HG03457 (cell line): ENCODE measurements around the gene SRRM2.
A peak's percentile ranks its signal among the peaks of the same experiment; 100 is the strongest.

Experiments used
- ATAC-seq: cut with Tn5 transposase; IDR thresholded peaks from one replicate; pipeline ENCODE4 v1.9.1; 2021; ENCODE audit warnings: moderate number of reproducible peaks; ENCODE audit not compliant: unreplicated experiment

SRRM2 gene

GRCh38 chr16:2775765-2776499, 23.5 kb downstream of the SRRM2 start:
- no peak for ATAC-seq

- peak; percentile 25 for ATAC-seq
Measured at GRCh38 chr16:2776500-2777139, 24.2 kb downstream of the SRRM2 start.

- ATAC-seq: peak; percentile 45
Measured at GRCh38 chr16:2777231-2777902, 24.9 kb downstream of the SRRM2 start, which contains the start of gene ELOB. TSS of gene ELOB (minus strand) at chr16:2777280. CDS start at chr16:2777239, 41 bp downstream.

GRCh38 chr16:2777903-2778629, 25.6 kb downstream of the SRRM2 start:
- no peak for ATAC-seq

GRCh38 chr16:2778630-2778958, 26.2 kb downstream of the SRRM2 start:
- no peak for ATAC-seq

- ATAC-seq: no peak
Measured at GRCh38 chr16:2779151-2779920, 26.9 kb downstream of the SRRM2 start.

- no peak for ATAC-seq
Measured at GRCh38 chr16:2779978-2780898, 27.8 kb downstream of the SRRM2 start.

GRCh38 chr16:2782583-2783351, 30.3 kb downstream of the SRRM2 start:
- ATAC-seq: no peak

- ATAC-seq: no peak
Measured at GRCh38 chr16:2783581-2784357, 31.3 kb downstream of the SRRM2 start.

GRCh38 chr16:2784358-2785100, 32.1 kb downstream of the SRRM2 start:
- ATAC-seq: no peak

GRCh38 chr16:2785101-2785991, 32.9 kb downstream of the SRRM2 start:
- no peak for ATAC-seq

GRCh38 chr16:2786061-2786825, 33.8 kb downstream of the SRRM2 start:
- no peak for ATAC-seq

GRCh38 chr16:2786826-2787151, 34.4 kb downstream of the SRRM2 start:
- no peak for ATAC-seq

- no peak for ATAC-seq
Measured at GRCh38 chr16:2787406-2787805, 35.0 kb downstream of the SRRM2 start, which contains the start of gene PRSS33. TSS of gene PRSS33 (minus strand) at chr16:2787560. CDS start at chr16:2786547, 1,013 bp downstream.

GRCh38 chr16:2787961-2788360, 35.5 kb downstream of the SRRM2 start:
- ATAC-seq: no peak

- no peak for ATAC-seq
Measured at GRCh38 chr16:2790631-2791030, 38.2 kb downstream of the SRRM2 start.
